ENCODE measurements around the gene OPCML. TPM values are rescaled to one million over a fixed set of nuclear protein-coding genes. Genes with fewer than 3 reads are reported as not detected.

OPCML gene
- total RNA-seq, 1 donor from 2014 or later: not detected

GRCh38 chr11:132686886-132687285 lies 845.4 kb downstream of the OPCML start:
- TF ChIP-seq CTCF (IDR thresholded peaks at IDR 0.05): no peak
- Histone ChIP-seq H3K27ac (no peak overlapping the region), H3K27me3 (no peaks in the 10 kb centered on the region), H3K4me1 (no peaks in the 10 kb centered on the region), H3K9me3 (no peaks in the 10 kb centered on the region), H3K36me3 (no peaks in the 10 kb centered on the region), H3K4me3 (no peak overlapping the region)
- intact Hi-C loops (cut with DNase I): no loop called here
- DNase-seq (ENCODE audit: low spot score in 2 of 2): no peak

- no peak overlapping the region for H3K27ac ChIP-seq
- H3K27me3 ChIP-seq: no peaks in the 10 kb centered on the region
- H3K4me1 ChIP-seq: no peaks in the 10 kb centered on the region
- intact Hi-C loops (cut with DNase I): no loop called here
- no peaks in the 10 kb centered on the region for H3K9me3 ChIP-seq
- H3K36me3 ChIP-seq: no peaks in the 10 kb centered on the region
- DNase-seq (ENCODE audit: low spot score in 2 of 2): no peak
- no peak overlapping the region for H3K4me3 ChIP-seq
- TF ChIP-seq CTCF (IDR thresholded peaks at IDR 0.05): no peak
These were observed 847.1 kb downstream of the OPCML start for GRCh38 chr11:132685174-132685611.

GRCh38 chr11:132683602-132684001 lies 848.7 kb downstream of the OPCML start:
- intact Hi-C loops (cut with DNase I): no loop called here
- Histone ChIP-seq H3K4me3 (no peak overlapping the region), H3K27me3 (no peaks in the 10 kb centered on the region), H3K4me1 (no peaks in the 10 kb centered on the region), H3K36me3 (no peaks in the 10 kb centered on the region), H3K9me3 (no peaks in the 10 kb centered on the region), H3K27ac (no peak overlapping the region)
- DNase-seq (ENCODE audit: low spot score in 2 of 2): no peak
- TF ChIP-seq CTCF (IDR thresholded peaks at IDR 0.05): no peak

GRCh38 chr11:132681971-132682370 lies 850.3 kb downstream of the OPCML start:
- intact Hi-C loops (cut with DNase I): no loop called here
- Histone ChIP-seq H3K27ac (no peak overlapping the region), H3K36me3 (no peaks in the 10 kb centered on the region), H3K9me3 (no peaks in the 10 kb centered on the region), H3K4me1 (no peaks in the 10 kb centered on the region), H3K4me3 (no peak overlapping the region), H3K27me3 (no peaks in the 10 kb centered on the region)
- no peak for TF ChIP-seq CTCF (IDR thresholded peaks at IDR 0.05)
- DNase-seq (ENCODE audit: low spot score in 2 of 2): no peak

- intact Hi-C loops (cut with DNase I): no loop called here
- Histone ChIP-seq H3K9me3 (no peaks in the 10 kb centered on the region), H3K4me3 (no peak overlapping the region), H3K4me1 (no peaks in the 10 kb centered on the region), H3K36me3 (no peaks in the 10 kb centered on the region), H3K27me3 (no peaks in the 10 kb centered on the region), H3K27ac (no peak overlapping the region)
- no peak for TF ChIP-seq CTCF (IDR thresholded peaks at IDR 0.05)
- no peak for DNase-seq (ENCODE audit: low spot score in 2 of 2)
These were observed 851.7 kb downstream of the OPCML start for GRCh38 chr11:132680584-132680983.

- H3K36me3 ChIP-seq: no peaks in the 10 kb centered on the region
- no peaks in the 10 kb centered on the region for H3K27me3 ChIP-seq
- H3K9me3 ChIP-seq: no peaks in the 10 kb centered on the region
- TF ChIP-seq CTCF (IDR thresholded peaks at IDR 0.05): no peak
- H3K4me1 ChIP-seq: no peaks in the 10 kb centered on the region
- intact Hi-C loops (cut with DNase I): no loop called here
- no peak overlapping the region for H3K27ac ChIP-seq
- H3K4me3 ChIP-seq: no peak overlapping the region
- no peak for DNase-seq (ENCODE audit: low spot score in 2 of 2)
These were observed 858.1 kb downstream of the OPCML start for GRCh38 chr11:132674151-132674550.
